ENCODE data around the gene RBMS3. TPM values are rescaled to one million over a fixed set of nuclear protein-coding genes. Genes with fewer than 3 reads are reported as not detected.

Gene RBMS3
- total and polyA plus RNA-seq, 2 experiments from 2014 or later, result 34.9 to 37.1 TPM

- Histone ChIP-seq H3K36me3 (replicated peaks; ENCODE audit: insufficient read depth, low read depth) (no peaks in the 10 kb centered on the region), H4K20me1 (ENCODE audit: insufficient read depth, poor library complexity, severe bottlenecking) (no peaks in the 10 kb centered on the region), H2AFZ (no peak overlapping the region), H3K79me2 (no peaks in the 10 kb centered on the region), H3K27me3 (no peaks in the 10 kb centered on the region), H3K4me3 (no peak overlapping the region), H3K4me1 (ENCODE audit: insufficient read depth) (no peaks in the 10 kb centered on the region), H3K27ac (no peak overlapping the region), H3K4me2 (no peak overlapping the region), H3K9me3 (ENCODE audit: low read depth) (no peaks in the 10 kb centered on the region), H3K9me2 (replicated peaks; ENCODE audit: insufficient read depth) (no peaks in the 10 kb centered on the region)
- TF ChIP-seq EZH2phosphoT487 (IDR thresholded peaks at IDR 0.05; ENCODE audit: low read depth, severe bottlenecking, unreplicated experiment) (no peak), EZH2 (IDR thresholded peaks at IDR 0.05; ENCODE audit: borderline replicate concordance) (no peak), CTCF (IDR thresholded peaks at IDR 0.05; ENCODE audit: poor library complexity) (no peak)
- 86% methylated on average over 1 of the region's 1 CpG for WGBS (ENCODE audit: low lambda C conversion rate, missing lambda C conversion rate)
- no peak for DNase-seq (ENCODE audit: low spot score)
Measured at GRCh38 chr3:30002797-30003196, 721.9 kb downstream of the RBMS3 start.

- Histone ChIP-seq H3K27me3 (no peaks in the 10 kb centered on the region), H3K4me2 (no peak overlapping the region), H3K9me2 (replicated peaks; ENCODE audit: insufficient read depth) (no peaks in the 10 kb centered on the region), H3K9me3 (ENCODE audit: low read depth) (no peaks in the 10 kb centered on the region), H3K4me3 (no peak overlapping the region), H2AFZ (no peak overlapping the region), H3K27ac (no peak overlapping the region), H3K79me2 (no peaks in the 10 kb centered on the region), H3K36me3 (replicated peaks; ENCODE audit: insufficient read depth, low read depth) (no peaks in the 10 kb centered on the region), H4K20me1 (ENCODE audit: insufficient read depth, poor library complexity, severe bottlenecking) (no peaks in the 10 kb centered on the region), H3K4me1 (ENCODE audit: insufficient read depth) (no peaks in the 10 kb centered on the region)
- 56% methylated on average over 1 of the region's 1 CpG for WGBS (ENCODE audit: low lambda C conversion rate, missing lambda C conversion rate)
- DNase-seq (ENCODE audit: low spot score), result no peak
- no peak for TF ChIP-seq EZH2phosphoT487 (IDR thresholded peaks at IDR 0.05; ENCODE audit: low read depth, severe bottlenecking, unreplicated experiment)
- TF ChIP-seq CTCF (IDR thresholded peaks at IDR 0.05; ENCODE audit: poor library complexity), result no peak
- TF ChIP-seq EZH2 (IDR thresholded peaks at IDR 0.05; ENCODE audit: borderline replicate concordance), result no peak
Measured at GRCh38 chr3:30003741-30004140, 722.9 kb downstream of the RBMS3 start.

- no peak for DNase-seq (ENCODE audit: low spot score)
- Histone ChIP-seq H4K20me1 (ENCODE audit: insufficient read depth, poor library complexity, severe bottlenecking) (no peaks in the 10 kb centered on the region), H3K9me3 (ENCODE audit: low read depth) (no peaks in the 10 kb centered on the region), H3K4me2 (no peak overlapping the region), H3K4me3 (no peak overlapping the region), H3K27ac (no peak overlapping the region), H3K4me1 (ENCODE audit: insufficient read depth) (no peaks in the 10 kb centered on the region), H2AFZ (no peak overlapping the region), H3K36me3 (replicated peaks; ENCODE audit: insufficient read depth, low read depth) (no peaks in the 10 kb centered on the region), H3K79me2 (no peaks in the 10 kb centered on the region), H3K9me2 (replicated peaks; ENCODE audit: insufficient read depth) (no peaks in the 10 kb centered on the region), H3K27me3 (no peaks in the 10 kb centered on the region)
- TF ChIP-seq EZH2phosphoT487 (IDR thresholded peaks at IDR 0.05; ENCODE audit: low read depth, severe bottlenecking, unreplicated experiment) (no peak), EZH2 (IDR thresholded peaks at IDR 0.05; ENCODE audit: borderline replicate concordance) (no peak), CTCF (IDR thresholded peaks at IDR 0.05; ENCODE audit: poor library complexity) (no peak)
- WGBS (ENCODE audit: low lambda C conversion rate, missing lambda C conversion rate), result 52% methylated on average over 3 of the region's 3 CpGs
Measured at GRCh38 chr3:30004481-30004880, 723.6 kb downstream of the RBMS3 start.

GRCh38 chr3:30006111-30006510 lies 725.2 kb downstream of the RBMS3 start:
- Histone ChIP-seq H3K36me3 (replicated peaks; ENCODE audit: insufficient read depth, low read depth) (no peaks in the 10 kb centered on the region), H3K27ac (no peak overlapping the region), H4K20me1 (ENCODE audit: insufficient read depth, poor library complexity, severe bottlenecking) (no peaks in the 10 kb centered on the region), H3K27me3 (no peaks in the 10 kb centered on the region), H2AFZ (no peak overlapping the region), H3K4me3 (no peak overlapping the region), H3K4me2 (no peak overlapping the region), H3K9me2 (replicated peaks; ENCODE audit: insufficient read depth) (no peaks in the 10 kb centered on the region), H3K9me3 (ENCODE audit: low read depth) (no peaks in the 10 kb centered on the region), H3K79me2 (no peaks in the 10 kb centered on the region), H3K4me1 (ENCODE audit: insufficient read depth) (no peaks in the 10 kb centered on the region)
- 100% methylated on average over 1 of the region's 1 CpG for WGBS (ENCODE audit: low lambda C conversion rate, missing lambda C conversion rate)
- no peak for TF ChIP-seq EZH2 (IDR thresholded peaks at IDR 0.05; ENCODE audit: borderline replicate concordance)
- no peak for TF ChIP-seq CTCF (IDR thresholded peaks at IDR 0.05; ENCODE audit: poor library complexity)
- TF ChIP-seq EZH2phosphoT487 (IDR thresholded peaks at IDR 0.05; ENCODE audit: low read depth, severe bottlenecking, unreplicated experiment), result no peak
- no peak for DNase-seq (ENCODE audit: low spot score)

Measured in hepatocyte (in vitro differentiated cells).